MCF 10A (cell line): ENCODE measurements around the gene TAF1L. TPM values are rescaled to one million over a fixed set of nuclear protein-coding genes. Genes with fewer than 3 reads are reported as not detected.
"Not testable (repeated sequence)": the region's sequence is repeated elsewhere in the genome, so short reads cannot be mapped to it uniquely, and the experiment has no call there.

Source experiments
- BruUV-seq: library from RNA; stranded (reverse); fragments of 400-500 nt; replicated peaks from 2 replicates; lab custom pipeline; 2021; lab: Mats Ljungman, UMichigan
- CTCF ChIA-PET: fragments of 300-600 bp; sonication (Branson Sonifier 250); formaldehyde crosslinking; extraction: SDS; loops from one replicate; lab custom pipeline; 2021; ENCODE audit warnings: antibody characterized with exemption, inconsistent platforms; lab: Yijun Ruan, JAX
- POLR2A ChIA-PET: fragments of 300-600, 350-650 bp; sonication (Branson Sonifier 250); formaldehyde crosslinking; extraction: SDS; loops from one replicate; lab custom pipeline; 2020; ENCODE audit warnings: antibody characterized with exemption, inconsistent platforms; lab: Yijun Ruan, JAX
- DNase-seq: peaks from one replicate; pipeline ENCODE4 v3.0.0-alpha.2; 2018; ENCODE audit not compliant: unreplicated experiment
- H3K27ac Mint-ChIP-seq: one replicate; pipeline ENCODE4 v1.8.0; 2022; ENCODE audit warnings: mild to moderate bottlenecking, low read depth, mixed read lengths; ENCODE audit not compliant: unreplicated experiment
- H3K27me3 Mint-ChIP-seq: one replicate; pipeline ENCODE4 v1.8.0; 2022; ENCODE audit warnings: mixed read lengths; ENCODE audit not compliant: insufficient read depth, unreplicated experiment
- H3K36me3 Mint-ChIP-seq: one replicate; pipeline ENCODE4 v1.8.0; 2022; ENCODE audit warnings: mild to moderate bottlenecking, moderate library complexity, mixed read lengths; ENCODE audit not compliant: insufficient read depth, unreplicated experiment
- H3K4me1 Mint-ChIP-seq: one replicate; pipeline ENCODE4 v1.8.0; 2022; ENCODE audit warnings: mixed read lengths; ENCODE audit not compliant: insufficient read depth, unreplicated experiment
- H3K4me3 Mint-ChIP-seq: one replicate; pipeline ENCODE4 v1.8.0; 2022; ENCODE audit warnings: mild to moderate bottlenecking, moderate library complexity, mixed read lengths; ENCODE audit not compliant: unreplicated experiment
- H3K9me3 Mint-ChIP-seq: one replicate; pipeline ENCODE4 v1.8.0; 2022; ENCODE audit warnings: mixed read lengths; ENCODE audit not compliant: unreplicated experiment
- CTCF ChIP-seq: fragments of 200-600 bp; IDR thresholded peaks from one replicate; pipeline ENCODE4 v1.8.0; 2022; ENCODE audit warnings: antibody characterized with exemption, mild to moderate bottlenecking; ENCODE audit not compliant: unreplicated experiment
- intact Hi-C: fragments of 100-400 bp; cut with micrococcal nuclease; formaldehyde crosslinking; loops from 2 replicates; pipeline ENCODE4 v1.14.1; 2022
- total RNA-seq: library from RNA; stranded (reverse); gene quantifications from 2 replicates; pipeline ENCODE4 v1.2.3, GENCODE V29; 2022

TAF1L gene
- total RNA-seq, 1 experiment from 2014 or later: not detected

GRCh38 chr9:32603914-32604852 is 31.3 kb downstream of the TAF1L start:
- Mint-ChIP-seq H3K27ac (peak overlapping the region; percentile 11), H3K9me3 (no peaks in the 10 kb centered on the region)
- intact Hi-C loops: no loop called here

GRCh38 chr9:32599021-32599420 is 36.4 kb downstream of the TAF1L start:
- intact Hi-C loops: not testable (repeated sequence)
- ChIA-PET POLR2A (interaction anchor here (0.5 kb wide), 1 partner anchor 28 kb away, joined by 3 read pairs; no protein-coding TSS in a partner anchor), CTCF (interaction anchor here (1.0 to 2.1 kb wide), 2 partner anchors 17 to 220 kb away, joined by 3 to 9 read pairs; no protein-coding TSS in a partner anchor)

More at GRCh38 chr9:32603914-32604852, 31.3 kb downstream of the TAF1L start:
- Mint-ChIP-seq H3K4me1 (peaks cover 8% of the 10 kb centered on the region), H3K27me3 (no peaks in the 10 kb centered on the region), H3K4me3 (peak overlapping the region; percentile 24), H3K36me3 (no peaks in the 10 kb centered on the region)
- no TSS peak for BruUV-seq
- CTCF ChIA-PET: interaction anchor here (0.6 to 4.0 kb wide), 11 partner anchors 9 to 367 kb away, joined by 3 to 28 read pairs (median 4); no protein-coding TSS in a partner anchor
- no peak for TF ChIP-seq CTCF
- POLR2A ChIA-PET: interaction anchor here (0.7 to 1.9 kb wide), 8 partner anchors 10 to 135 kb away, joined by 3 to 11 read pairs (median 4); partner anchors contain the start of gene NDUFB6
- peak; percentile 93 for DNase-seq

GRCh38 chr9:32596936-32597335 is 38.5 kb downstream of the TAF1L start:
- no peak for DNase-seq
- ChIA-PET POLR2A (no interaction called here), CTCF (interaction anchor here (0.8 to 1.2 kb wide), 2 partner anchors 15 to 19 kb away, joined by 3 read pairs; no protein-coding TSS in a partner anchor)
- Mint-ChIP-seq H3K4me1 (peaks cover 3% of the 10 kb centered on the region), H3K36me3 (peaks cover 4% of the 10 kb centered on the region), H3K27me3 (no peaks in the 10 kb centered on the region), H3K9me3 (peaks cover 8% of the 10 kb centered on the region), H3K4me3 (no peak overlapping the region), H3K27ac (no peak overlapping the region)
- TF ChIP-seq CTCF: no peak
- no TSS peak for BruUV-seq
- intact Hi-C loops: no loop called here

More at GRCh38 chr9:32599021-32599420, 36.4 kb downstream of the TAF1L start:
- H3K4me1 Mint-ChIP-seq, H3K36me3 Mint-ChIP-seq, H3K4me3 Mint-ChIP-seq, BruUV-seq, DNase-seq, H3K27me3 Mint-ChIP-seq, H3K9me3 Mint-ChIP-seq, H3K27ac Mint-ChIP-seq: not testable (repeated sequence)

GRCh38 chr9:32596096-32596865 is 39.2 kb downstream of the TAF1L start:
- H3K9me3 Mint-ChIP-seq: peaks cover 8% of the 10 kb centered on the region
- ChIA-PET POLR2A (no interaction called here), CTCF (interaction anchor here (0.8 to 1.2 kb wide), 2 partner anchors 15 to 18 kb away, joined by 3 read pairs; no protein-coding TSS in a partner anchor)
- no peaks in the 10 kb centered on the region for H3K27me3 Mint-ChIP-seq
- H3K4me1 Mint-ChIP-seq: peaks cover 4% of the 10 kb centered on the region
- intact Hi-C loops: no loop called here
- H3K27ac Mint-ChIP-seq: no peak overlapping the region
- DNase-seq: no peak
- no TSS peak for BruUV-seq
- H3K36me3 Mint-ChIP-seq: peaks cover 4% of the 10 kb centered on the region
- TF ChIP-seq CTCF: no peak
- no peak overlapping the region for H3K4me3 Mint-ChIP-seq
